Smooth muscle cell (in vitro differentiated cells): ENCODE measurements around the gene U2SURP. TPM values are rescaled to one million over a fixed set of nuclear protein-coding genes. Genes with fewer than 3 reads are reported as not detected.
"Not testable (repeated sequence)": the region's sequence is repeated elsewhere in the genome, so short reads cannot be mapped to it uniquely, and the experiment has no call there.

Experiments used
- DNase-seq: peaks from one replicate; lab custom pipeline; 2025; ENCODE audit not compliant: unreplicated experiment; lab: John Stamatoyannopoulos, UW
- H2AFZ ChIP-seq: fragments of 200-600 bp; sonication (generic); 2 replicates; pipeline ENCODE4 v1.6.0; 2016; ENCODE audit warnings: antibody characterized with exemption, low read depth, mild to moderate bottlenecking
- H3F3A ChIP-seq: fragments of 200-600 bp; sonication (generic); 2 replicates; pipeline ENCODE4 v1.6.0; 2017; ENCODE audit warnings: antibody characterized with exemption, low read depth
- H3K27ac ChIP-seq: fragments of 200-600 bp; sonication (generic); 2 replicates; pipeline ENCODE4 v1.5.1; 2016; ENCODE audit warnings: low read depth, mild to moderate bottlenecking
- H3K27me3 ChIP-seq: fragments of 200-600 bp; sonication (generic); 2 replicates; pipeline ENCODE4 v1.6.1; 2016; ENCODE audit warnings: low read depth, mild to moderate bottlenecking
- H3K36me3 ChIP-seq: fragments of 200-600 bp; sonication (generic); 2 replicates; pipeline ENCODE4 v1.5.1; 2016; ENCODE audit warnings: low read depth
- H3K4me1 ChIP-seq: fragments of 200-600 bp; sonication (generic); 2 replicates; pipeline ENCODE4 v1.5.1; 2016; ENCODE audit warnings: low read depth
- H3K4me2 ChIP-seq: fragments of 200-600 bp; sonication (generic); 2 replicates; pipeline ENCODE4 v1.6.0; 2016; ENCODE audit warnings: mild to moderate bottlenecking
- H3K4me3 ChIP-seq: fragments of 200-600 bp; sonication (generic); 2 replicates; pipeline ENCODE4 v1.5.1; 2016; ENCODE audit warnings: mild to moderate bottlenecking
- H3K79me2 ChIP-seq: fragments of 200-600 bp; sonication (generic); 2 replicates; pipeline ENCODE4 v1.6.0; 2016; ENCODE audit warnings: low read depth, mild to moderate bottlenecking
- H3K9ac ChIP-seq: fragments of 200-600 bp; sonication (generic); 2 replicates; pipeline ENCODE4 v1.6.0; 2016; ENCODE audit warnings: low read depth
- H3K9me3 ChIP-seq: fragments of 200-600 bp; sonication (generic); replicated peaks from 2 replicates; pipeline ENCODE4 v1.5.1; 2016; ENCODE audit warnings: low read depth
- H4K20me1 ChIP-seq: fragments of 200-600 bp; sonication (generic); 2 replicates; pipeline ENCODE4 v1.6.0; 2016; ENCODE audit warnings: low read depth
- WGBS: methylation state at CpG from one replicate; pipeline ENCODE4 v1.1.7; 2016; ENCODE audit warnings: low lambda C conversion rate; 5-methylcytosine and 5-hydroxymethylcytosine counted together
- polyA plus RNA-seq: library from polyadenylated mRNA; unstranded; fragments of >200 nt; fragmentation: Nextera tagmentation; extraction: Ambion mirVana; gene quantifications from 2 replicates; pipeline ENCODE4 v1.2.1, GENCODE V29; 2016
- total RNA-seq: library from RNA; depleted of rRNA; stranded (reverse); fragments of >200 nt; gene quantifications from 2 replicates; pipeline ENCODE4 v1.2.3, GENCODE V29; 2014
- TF ChIP-seq, protein P1 (sequence below): fragments of 200-600 bp; sonication (generic); IDR thresholded peaks from 2 replicates; pipeline ENCODE4 v1.5.1; 2017; ENCODE audit warnings: borderline replicate concordance, mild to moderate bottlenecking, antibody characterized with exemption; ENCODE audit not compliant: insufficient read depth, poor library complexity, severe bottlenecking

Gene U2SURP
- total and polyA plus RNA-seq, 2 experiments from 2014 or later = 49.0 to 80.4 TPM

GRCh38 chr3:142984255-142984654 is 17.1 kb upstream of the U2SURP start:
- Histone ChIP-seq H3K4me1 (peaks cover 8% of the 10 kb centered on the region), H3K4me3 (no peak overlapping the region), H4K20me1 (no peaks in the 10 kb centered on the region), H3K79me2 (no peaks in the 10 kb centered on the region), H3F3A (no peaks in the 10 kb centered on the region), H3K36me3 (no peaks in the 10 kb centered on the region), H2AFZ (no peak overlapping the region), H3K9ac (no peak overlapping the region), H3K27me3 (no peaks in the 10 kb centered on the region), H3K4me2 (no peak overlapping the region), H3K9me3 (no peaks in the 10 kb centered on the region), H3K27ac (no peak overlapping the region)
- DNase-seq = no peak
- 97% methylated on average over 3 of the region's 3 CpGs for WGBS
- TF ChIP-seq, protein P1, sequence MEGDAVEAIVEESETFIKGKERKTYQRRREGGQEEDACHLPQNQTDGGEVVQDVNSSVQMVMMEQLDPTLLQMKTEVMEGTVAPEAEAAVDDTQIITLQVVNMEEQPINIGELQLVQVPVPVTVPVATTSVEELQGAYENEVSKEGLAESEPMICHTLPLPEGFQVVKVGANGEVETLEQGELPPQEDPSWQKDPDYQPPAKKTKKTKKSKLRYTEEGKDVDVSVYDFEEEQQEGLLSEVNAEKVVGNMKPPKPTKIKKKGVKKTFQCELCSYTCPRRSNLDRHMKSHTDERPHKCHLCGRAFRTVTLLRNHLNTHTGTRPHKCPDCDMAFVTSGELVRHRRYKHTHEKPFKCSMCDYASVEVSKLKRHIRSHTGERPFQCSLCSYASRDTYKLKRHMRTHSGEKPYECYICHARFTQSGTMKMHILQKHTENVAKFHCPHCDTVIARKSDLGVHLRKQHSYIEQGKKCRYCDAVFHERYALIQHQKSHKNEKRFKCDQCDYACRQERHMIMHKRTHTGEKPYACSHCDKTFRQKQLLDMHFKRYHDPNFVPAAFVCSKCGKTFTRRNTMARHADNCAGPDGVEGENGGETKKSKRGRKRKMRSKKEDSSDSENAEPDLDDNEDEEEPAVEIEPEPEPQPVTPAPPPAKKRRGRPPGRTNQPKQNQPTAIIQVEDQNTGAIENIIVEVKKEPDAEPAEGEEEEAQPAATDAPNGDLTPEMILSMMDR = no peak

GRCh38 chr3:142987080-142987700 is 14.2 kb upstream of the U2SURP start:
- no peaks in the 10 kb centered on the region for H3F3A ChIP-seq
- H3K27me3 ChIP-seq = no peaks in the 10 kb centered on the region
- H4K20me1 ChIP-seq = no peaks in the 10 kb centered on the region
- peak overlapping the region; percentile 82 for H3K27ac ChIP-seq
- DNase-seq = no peak
- H3K4me2 ChIP-seq = peak overlapping the region; percentile 62
- H3K36me3 ChIP-seq = no peaks in the 10 kb centered on the region
- H3K4me1 ChIP-seq = peaks cover 8% of the 10 kb centered on the region
- H3K9ac ChIP-seq = peak overlapping the region; percentile 24
- H2AFZ ChIP-seq = peak overlapping the region; percentile 48
- H3K4me3 ChIP-seq = peak overlapping the region; percentile 6
- no peaks in the 10 kb centered on the region for H3K79me2 ChIP-seq
- TF ChIP-seq, protein P1 = peak; percentile 77
- 46% methylated on average over 5 of the region's 5 CpGs for WGBS
- no peaks in the 10 kb centered on the region for H3K9me3 ChIP-seq

GRCh38 chr3:142987707-142988106 is 13.7 kb upstream of the U2SURP start:
- Histone ChIP-seq H3K4me1 (peaks cover 8% of the 10 kb centered on the region), H3K9ac (no peak overlapping the region), H2AFZ (peak overlapping the region; percentile 48), H3K79me2 (no peaks in the 10 kb centered on the region), H4K20me1 (no peaks in the 10 kb centered on the region), H3K36me3 (no peaks in the 10 kb centered on the region), H3K9me3 (no peaks in the 10 kb centered on the region), H3K4me3 (peak overlapping the region; percentile 6), H3K4me2 (peak overlapping the region; percentile 62), H3K27me3 (no peaks in the 10 kb centered on the region), H3K27ac (peak overlapping the region; percentile 82), H3F3A (no peaks in the 10 kb centered on the region)
- DNase-seq = peak; percentile 16
- TF ChIP-seq, protein P1 = no peak
- WGBS = 27% methylated on average over 7 of the region's 7 CpGs

DNA sequence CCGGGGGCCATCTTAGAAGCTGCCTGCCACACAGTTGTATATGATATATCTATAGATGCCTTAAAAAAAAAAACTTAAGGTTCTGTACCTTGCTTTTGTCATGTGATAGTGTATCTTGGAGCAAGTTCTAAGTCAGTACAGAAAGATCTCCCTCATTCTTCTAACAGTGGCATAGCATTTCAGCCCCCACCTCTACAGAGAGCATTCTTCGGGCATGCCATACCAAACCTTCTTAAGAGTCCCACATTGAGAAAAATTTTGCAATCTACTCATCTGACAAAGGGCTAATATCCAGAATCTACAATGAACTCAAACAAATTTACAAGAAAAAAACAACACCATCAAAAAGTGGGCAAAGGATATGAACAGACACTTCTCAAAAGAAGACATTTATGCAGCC is 13.1 kb upstream of the U2SURP start:
- H3K79me2 ChIP-seq, H4K20me1 ChIP-seq, DNase-seq, H3K27me3 ChIP-seq, H3K4me3 ChIP-seq, H3K9me3 ChIP-seq, H3F3A ChIP-seq, H3K36me3 ChIP-seq, H3K9ac ChIP-seq, H3K4me1 ChIP-seq, H2AFZ ChIP-seq: not testable (repeated sequence)
- Histone ChIP-seq H3K27ac (peak overlapping the region; percentile 82), H3K4me2 (peak overlapping the region; percentile 62)
- 81% methylated on average over 2 of the region's 2 CpGs for WGBS

GRCh38 chr3:142988826-142989225 is 12.5 kb upstream of the U2SURP start:
- H3K27me3 ChIP-seq, H4K20me1 ChIP-seq, H3K36me3 ChIP-seq, DNase-seq, H3F3A ChIP-seq, H3K9ac ChIP-seq, H3K4me3 ChIP-seq, H3K4me1 ChIP-seq, H3K9me3 ChIP-seq, H2AFZ ChIP-seq, H3K79me2 ChIP-seq, H3K4me2 ChIP-seq, H3K27ac ChIP-seq: not testable (repeated sequence)
- 100% methylated on average over 3 of the region's 3 CpGs for WGBS
